ENCODE results near the gene RCOR1.
A peak's percentile ranks its signal among the peaks of the same experiment; 100 is the strongest.

Gene RCOR1

GRCh38 chr14:102711207-102711606 is 118.8 kb downstream of the RCOR1 start:
- peaks cover 10 to 67% of the 10 kb centered on the region in 2 donors for H3K36me3 ChIP-seq (replicated peaks in 1 of 2; ENCODE audit: control insufficient read depth in 2 of 2, insufficient read depth in 2 of 2, low read length in 2 of 2)
- H4K91ac ChIP-seq (ENCODE audit: low read depth, low read length, poor library complexity): no peak overlapping the region
- no peak overlapping the region for H2BK120ac ChIP-seq (ENCODE audit: low read depth, low read length)
- H3K9ac ChIP-seq (ENCODE audit: low read depth, low read length, poor library complexity): peak overlapping the region; percentile 30
- H2BK15ac ChIP-seq (ENCODE audit: low read length): no peak overlapping the region
- no peak overlapping the region for H3K4me3 ChIP-seq (ENCODE audit: low read length in 2 of 2)
- no peak overlapping the region for H3K14ac ChIP-seq (ENCODE audit: low read length)
- H3K27ac ChIP-seq (replicated peaks; ENCODE audit: low read length): no peak overlapping the region
- no peak overlapping the region for H2BK12ac ChIP-seq (ENCODE audit: low read length)
- H3K18ac ChIP-seq (ENCODE audit: low read length): no peak overlapping the region
- H3K27me3 ChIP-seq (ENCODE audit: control insufficient read depth in 3 of 3, insufficient read depth in 3 of 3, low read depth in 1 of 3, low read length in 3 of 3): no peaks in the 10 kb centered on the region
- H4K8ac ChIP-seq (ENCODE audit: low read depth, low read length): no peak overlapping the region
- H3K4me1 ChIP-seq (ENCODE audit: control insufficient read depth in 2 of 2, insufficient read depth in 1 of 2, low read depth in 1 of 2, low read length in 2 of 2): no peaks in the 10 kb centered on the region
- no peak for DNase-seq (ENCODE audit: low spot score)
- H2BK5ac ChIP-seq (ENCODE audit: low read length): no peak overlapping the region
- H3K4ac ChIP-seq (ENCODE audit: low read length): no peak overlapping the region
- no peak overlapping the region for H3K23ac ChIP-seq (ENCODE audit: low read depth, low read length, poor library complexity)
- H2AFZ ChIP-seq (ENCODE audit: low read length): no peak overlapping the region
- peaks cover 0 to 3% of the 10 kb centered on the region in 2 donors for H3K9me3 ChIP-seq (replicated peaks in 1 of 2; ENCODE audit: control insufficient read depth in 2 of 2, insufficient read depth in 1 of 2, low read depth in 1 of 2, low read length in 2 of 2)
- H2AK5ac ChIP-seq (ENCODE audit: low read depth, low read length): no peak overlapping the region
- H3K4me2 ChIP-seq (ENCODE audit: insufficient read depth, low read length, poor library complexity, severe bottlenecking): no peak overlapping the region
- no CpG with 5 or more reads among the region's 6 CpGs for WGBS, 2 donors (ENCODE audit: extremely low coverage in 2 of 2, insufficient read length in 2 of 2, insufficient replicate concordance in 1 of 2)
- H3K79me1 ChIP-seq (ENCODE audit: low read depth, low read length): peaks cover 3% of the 10 kb centered on the region

- Histone ChIP-seq H3K14ac (ENCODE audit: low read length) (no peak overlapping the region), H2BK5ac (ENCODE audit: low read length) (no peak overlapping the region), H3K4ac (ENCODE audit: low read length) (no peak overlapping the region), H3K36me3 (replicated peaks in 1 of 2; ENCODE audit: control insufficient read depth in 2 of 2, insufficient read depth in 2 of 2, low read length in 2 of 2) (peaks cover 10 to 72% of the 10 kb centered on the region in 2 donors), H3K18ac (ENCODE audit: low read length) (no peak overlapping the region), H2BK12ac (ENCODE audit: low read length) (no peak overlapping the region), H3K4me1 (ENCODE audit: control insufficient read depth in 2 of 2, insufficient read depth in 1 of 2, low read depth in 1 of 2, low read length in 2 of 2) (no peaks in the 10 kb centered on the region), H3K9ac (ENCODE audit: low read depth, low read length, poor library complexity) (no peak overlapping the region), H2BK15ac (ENCODE audit: low read length) (no peak overlapping the region), H3K27ac (replicated peaks; ENCODE audit: low read length) (no peak overlapping the region), H2BK120ac (ENCODE audit: low read depth, low read length) (no peak overlapping the region), H3K79me1 (ENCODE audit: low read depth, low read length) (peaks cover 3% of the 10 kb centered on the region), H3K4me3 (ENCODE audit: low read length in 2 of 2) (no peak overlapping the region), H2AK5ac (ENCODE audit: low read depth, low read length) (no peak overlapping the region), H4K91ac (ENCODE audit: low read depth, low read length, poor library complexity) (no peak overlapping the region), H2AFZ (ENCODE audit: low read length) (no peak overlapping the region), H3K4me2 (ENCODE audit: insufficient read depth, low read length, poor library complexity, severe bottlenecking) (no peak overlapping the region), H3K9me3 (replicated peaks in 1 of 2; ENCODE audit: control insufficient read depth in 2 of 2, insufficient read depth in 1 of 2, low read depth in 1 of 2, low read length in 2 of 2) (no peaks in the 10 kb centered on the region), H4K8ac (ENCODE audit: low read depth, low read length) (no peak overlapping the region), H3K23ac (ENCODE audit: low read depth, low read length, poor library complexity) (no peak overlapping the region), H3K27me3 (ENCODE audit: control insufficient read depth in 3 of 3, insufficient read depth in 3 of 3, low read depth in 1 of 3, low read length in 3 of 3) (no peaks in the 10 kb centered on the region)
- DNase-seq (ENCODE audit: low spot score): no peak
- WGBS, 2 donors (ENCODE audit: extremely low coverage in 2 of 2, insufficient read length in 2 of 2, insufficient replicate concordance in 1 of 2): no CpG with 5 or more reads among the region's 3 CpGs
Observed at GRCh38 chr14:102711946-102712345, 119.5 kb downstream of the RCOR1 start.

- peaks cover 12 to 67% of the 10 kb centered on the region in 2 donors for H3K36me3 ChIP-seq (replicated peaks in 1 of 2; ENCODE audit: control insufficient read depth in 2 of 2, insufficient read depth in 2 of 2, low read length in 2 of 2)
- H3K27ac ChIP-seq (replicated peaks; ENCODE audit: low read length): no peak overlapping the region
- DNase-seq (ENCODE audit: low spot score): no peak
Observed at GRCh38 chr14:102717276-102717675, 124.8 kb downstream of the RCOR1 start.

GRCh38 chr14:102722646-102723045 is 130.2 kb downstream of the RCOR1 start:
- Histone ChIP-seq H2BK5ac (ENCODE audit: low read length) (no peak overlapping the region), H3K4me1 (ENCODE audit: control insufficient read depth in 2 of 2, insufficient read depth in 1 of 2, low read depth in 1 of 2, low read length in 2 of 2) (no peaks in the 10 kb centered on the region), H3K4me2 (ENCODE audit: insufficient read depth, low read length, poor library complexity, severe bottlenecking) (no peak overlapping the region), H3K4ac (ENCODE audit: low read length) (no peak overlapping the region), H2BK12ac (ENCODE audit: low read length) (no peak overlapping the region), H3K27ac (replicated peaks; ENCODE audit: low read length) (no peak overlapping the region), H4K91ac (ENCODE audit: low read depth, low read length, poor library complexity) (no peak overlapping the region), H4K8ac (ENCODE audit: low read depth, low read length) (no peak overlapping the region), H3K79me1 (ENCODE audit: low read depth, low read length) (no peaks in the 10 kb centered on the region), H3K36me3 (replicated peaks in 1 of 2; ENCODE audit: control insufficient read depth in 2 of 2, insufficient read depth in 2 of 2, low read length in 2 of 2) (peaks cover 29 to 87% of the 10 kb centered on the region in 2 donors), H2AFZ (ENCODE audit: low read length) (no peak overlapping the region), H2AK5ac (ENCODE audit: low read depth, low read length) (no peak overlapping the region), H3K9me3 (replicated peaks in 1 of 2; ENCODE audit: control insufficient read depth in 2 of 2, insufficient read depth in 1 of 2, low read depth in 1 of 2, low read length in 2 of 2) (no peaks in the 10 kb centered on the region), H3K23ac (ENCODE audit: low read depth, low read length, poor library complexity) (no peak overlapping the region), H3K9ac (ENCODE audit: low read depth, low read length, poor library complexity) (no peak overlapping the region), H3K18ac (ENCODE audit: low read length) (no peak overlapping the region), H3K27me3 (ENCODE audit: control insufficient read depth in 3 of 3, insufficient read depth in 3 of 3, low read depth in 1 of 3, low read length in 3 of 3) (no peaks in the 10 kb centered on the region), H2BK15ac (ENCODE audit: low read length) (no peak overlapping the region), H2BK120ac (ENCODE audit: low read depth, low read length) (no peak overlapping the region), H3K14ac (ENCODE audit: low read length) (no peak overlapping the region), H3K4me3 (ENCODE audit: low read length in 2 of 2) (no peak overlapping the region)
- DNase-seq (ENCODE audit: low spot score): no peak
- WGBS, 2 donors (ENCODE audit: extremely low coverage in 2 of 2, insufficient read length in 2 of 2, insufficient replicate concordance in 1 of 2): no CpG with 5 or more reads among the region's 4 CpGs

More at GRCh38 chr14:102717276-102717675, 124.8 kb downstream of the RCOR1 start:
- Histone ChIP-seq H3K4ac (ENCODE audit: low read length) (no peak overlapping the region), H4K91ac (ENCODE audit: low read depth, low read length, poor library complexity) (no peak overlapping the region), H3K79me1 (ENCODE audit: low read depth, low read length) (no peaks in the 10 kb centered on the region), H4K8ac (ENCODE audit: low read depth, low read length) (no peak overlapping the region), H3K18ac (ENCODE audit: low read length) (no peak overlapping the region), H3K14ac (ENCODE audit: low read length) (no peak overlapping the region), H3K9ac (ENCODE audit: low read depth, low read length, poor library complexity) (no peak overlapping the region), H3K23ac (ENCODE audit: low read depth, low read length, poor library complexity) (no peak overlapping the region), H3K4me3 (ENCODE audit: low read length in 2 of 2) (no peak overlapping the region), H3K9me3 (replicated peaks in 1 of 2; ENCODE audit: control insufficient read depth in 2 of 2, insufficient read depth in 1 of 2, low read depth in 1 of 2, low read length in 2 of 2) (no peaks in the 10 kb centered on the region), H3K4me2 (ENCODE audit: insufficient read depth, low read length, poor library complexity, severe bottlenecking) (no peak overlapping the region), H2AK5ac (ENCODE audit: low read depth, low read length) (no peak overlapping the region), H2BK5ac (ENCODE audit: low read length) (no peak overlapping the region), H2BK12ac (ENCODE audit: low read length) (no peak overlapping the region), H3K27me3 (ENCODE audit: control insufficient read depth in 3 of 3, insufficient read depth in 3 of 3, low read depth in 1 of 3, low read length in 3 of 3) (no peaks in the 10 kb centered on the region), H2AFZ (ENCODE audit: low read length) (no peak overlapping the region), H2BK120ac (ENCODE audit: low read depth, low read length) (no peak overlapping the region), H2BK15ac (ENCODE audit: low read length) (no peak overlapping the region), H3K4me1 (ENCODE audit: control insufficient read depth in 2 of 2, insufficient read depth in 1 of 2, low read depth in 1 of 2, low read length in 2 of 2) (peaks cover 0 to 2% of the 10 kb centered on the region in 2 donors)
- no CpG with 5 or more reads among the region's 5 CpGs for WGBS, 2 donors (ENCODE audit: extremely low coverage in 2 of 2, insufficient read length in 2 of 2, insufficient replicate concordance in 1 of 2)

All from neuronal stem cell (in vitro differentiated cells).